Stimulated activated CD4-positive, alpha-beta T cell treated with anti-CD3 and anti-CD28 coated beads, Interleukin-4, amount 100 ng/mL, for 1 hour (primary cell): Measurements from ENCODE around the gene WIPI1.
"Not testable (repeated sequence)": the region's sequence is repeated elsewhere in the genome, so short reads cannot be mapped to it uniquely, and the experiment has no call there.

Source experiments
- DNase-seq: peaks from one replicate; pipeline ENCODE4 v3.0.0-alpha.2; 2020

The WIPI1 gene

GRCh38 chr17:68382582-68383085, 74.7 kb downstream of the WIPI1 start:
- no peak for DNase-seq

- no peak for DNase-seq
Observed at GRCh38 chr17:68381076-68381900, 76.0 kb downstream of the WIPI1 start.

GRCh38 chr17:68379692-68380677, 77.3 kb downstream of the WIPI1 start:
- no peak for DNase-seq

- no peak for DNase-seq
Observed at GRCh38 chr17:68379177-68379510, 78.2 kb downstream of the WIPI1 start.

GRCh38 chr17:68378268-68379176, 78.8 kb downstream of the WIPI1 start:
- no peak for DNase-seq

GRCh38 chr17:68377771-68378267, 79.5 kb downstream of the WIPI1 start:
- DNase-seq, result no peak

- DNase-seq, result not testable (repeated sequence)
Observed at GRCh38 chr17:68376178-68376577, 81.1 kb downstream of the WIPI1 start.

- DNase-seq, result no peak
Observed at GRCh38 chr17:68375566-68375965, 81.7 kb downstream of the WIPI1 start.
